Uterus (tissue), 4 donors: ENCODE data around the gene ZNF469. TPM values are rescaled to one million over a fixed set of nuclear protein-coding genes. Genes with fewer than 3 reads are reported as not detected.

ENCODE experiments used
- DNase-seq, 2 donors: peaks; one replicate each; pipeline ENCODE4 v3.0.0-alpha.2; 2019 to 2020
- H3K27ac ChIP-seq, 2 donors: fragments of 200-600 bp; sonication (generic); 1 replicate in 1 of 2; 2 replicates in 1 of 2; pipeline ENCODE4 v1.5.1; 2016 to 2018
- H3K27me3 ChIP-seq, 2 donors: fragments of 200-600 bp; sonication (generic); one replicate each; pipeline ENCODE4 v1.5.1; 2018 to 2019; ENCODE audit warnings: control low read depth in 1 of 2
- H3K36me3 ChIP-seq, 2 donors: fragments of 200-600 bp; sonication (generic); one replicate each; pipeline ENCODE4 v1.5.1; 2019; ENCODE audit warnings: control low read depth in 1 of 2
- H3K4me1 ChIP-seq, 2 donors: fragments of 200-600 bp; sonication (generic); one replicate each; pipeline ENCODE4 v1.5.1; 2018 to 2019; ENCODE audit warnings: control low read depth in 1 of 2
- H3K4me3 ChIP-seq, 2 donors: fragments of 200-600 bp; sonication (generic); 1 replicate in 1 of 2; 2 replicates in 1 of 2; pipeline ENCODE4 v1.5.1; 2018 to 2019; ENCODE audit warnings: mild to moderate bottlenecking in 1 of 2
- H3K9me3 ChIP-seq, 2 donors: fragments of 200-600 bp; sonication (generic); one replicate each; pipeline ENCODE4 v1.5.1; 2019; ENCODE audit warnings: control low read depth in 1 of 2
- POLR2A ChIP-seq, 2 donors: fragments of 450-650 bp; IDR thresholded peaks; one replicate each; pipeline ENCODE4 v1.6.1; 2016; ENCODE audit warnings: antibody characterized with exemption in 2 of 2, mild to moderate bottlenecking in 1 of 2, moderate library complexity in 1 of 2
- intact Hi-C: fragments of 100-400 bp; cut with DNase I; formaldehyde crosslinking; loops from one replicate; pipeline ENCODE4 v1.15.1; 2023; ENCODE audit warnings: low total_unique reads
- total RNA-seq, 4 donors: library from RNA; depleted of rRNA in 3 of 4; stranded (reverse); fragments of >200 nt in 3 of 4; gene quantifications; one replicate each; pipeline versions ENCODE4 v1.1.0 to v1.2.4, GENCODE V29; 2014 to 2023
- TF ChIP-seq, protein P1 (sequence below), 4 experiments: fragments of 200-600 bp in 2 of 4; fragments of 450-650 bp in 2 of 4; sonication (generic) in 2 of 4; IDR thresholded peaks; one replicate each; pipeline ENCODE4 v1.5.1; 2016 to 2019; ENCODE audit warnings: antibody characterized with exemption in 4 of 4, mild to moderate bottlenecking in 2 of 4, moderate library complexity in 1 of 4
- donor health status: DM: yes; HTN: yes; CAD: no.

ZNF469 gene
- total RNA-seq, 4 donors from 2014 or later, result 0.51 to 7.9 (median 2.8) TPM; not detected in 1

DNA sequence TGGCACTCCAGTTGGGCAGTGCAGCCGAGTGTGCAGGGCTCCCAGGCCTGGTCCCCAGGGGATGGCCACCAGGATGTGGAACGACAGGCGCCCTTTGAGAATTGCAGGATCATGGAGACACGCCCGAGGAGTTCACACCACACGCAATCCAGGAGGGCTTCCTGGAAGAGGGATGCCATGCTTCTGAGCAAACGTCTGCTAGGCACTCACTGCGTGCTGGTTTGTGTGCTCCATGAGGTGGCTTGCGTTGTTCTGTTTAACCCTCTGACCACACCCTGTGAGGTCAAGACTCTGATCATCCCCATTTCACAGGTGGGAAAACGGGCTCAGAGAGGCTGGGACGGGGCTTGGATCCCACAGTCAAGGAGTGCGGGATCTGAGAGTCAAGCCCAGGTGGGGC, 37.7 kb downstream of the ZNF469 start:
- Histone ChIP-seq H3K9me3 (no peaks in the 10 kb centered on the region), H3K36me3 (no peaks in the 10 kb centered on the region), H3K27ac (no peak overlapping the region), H3K27me3 (no peaks in the 10 kb centered on the region), H3K4me3 (no peak overlapping the region), H3K4me1 (no peaks in the 10 kb centered on the region)
- TF ChIP-seq POLR2A (IDR thresholded peaks at IDR 0.05), result no peak
- intact Hi-C loops, result no loop called here
- DNase-seq, result no peak

DNA sequence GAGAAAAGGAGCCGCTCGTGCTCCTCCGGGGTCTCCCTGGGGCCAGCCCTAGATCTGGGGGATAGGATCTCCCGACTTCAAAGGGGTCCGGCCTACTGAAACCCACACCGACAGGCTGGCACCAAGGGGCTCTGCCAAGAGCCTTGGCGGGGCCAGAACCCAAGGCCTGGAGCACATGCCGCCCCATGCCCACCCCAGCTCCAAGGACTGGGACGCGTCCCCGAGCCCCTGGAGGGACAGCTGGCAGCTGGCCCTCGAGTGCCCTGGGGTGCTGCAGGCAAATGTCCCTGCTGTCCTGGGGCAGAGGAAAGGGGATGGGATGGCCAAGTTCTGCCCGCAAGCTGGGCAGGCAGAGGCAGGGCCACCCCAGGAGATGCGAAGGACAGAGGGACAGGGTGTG, 38.5 kb downstream of the ZNF469 start:
- Histone ChIP-seq H3K9me3 (no peaks in the 10 kb centered on the region), H3K27me3 (no peaks in the 10 kb centered on the region), H3K27ac (no peak overlapping the region), H3K36me3 (no peaks in the 10 kb centered on the region), H3K4me3 (no peak overlapping the region), H3K4me1 (no peaks in the 10 kb centered on the region)
- intact Hi-C loops, result no loop called here
- DNase-seq, result no peak
- TF ChIP-seq, protein P1, sequence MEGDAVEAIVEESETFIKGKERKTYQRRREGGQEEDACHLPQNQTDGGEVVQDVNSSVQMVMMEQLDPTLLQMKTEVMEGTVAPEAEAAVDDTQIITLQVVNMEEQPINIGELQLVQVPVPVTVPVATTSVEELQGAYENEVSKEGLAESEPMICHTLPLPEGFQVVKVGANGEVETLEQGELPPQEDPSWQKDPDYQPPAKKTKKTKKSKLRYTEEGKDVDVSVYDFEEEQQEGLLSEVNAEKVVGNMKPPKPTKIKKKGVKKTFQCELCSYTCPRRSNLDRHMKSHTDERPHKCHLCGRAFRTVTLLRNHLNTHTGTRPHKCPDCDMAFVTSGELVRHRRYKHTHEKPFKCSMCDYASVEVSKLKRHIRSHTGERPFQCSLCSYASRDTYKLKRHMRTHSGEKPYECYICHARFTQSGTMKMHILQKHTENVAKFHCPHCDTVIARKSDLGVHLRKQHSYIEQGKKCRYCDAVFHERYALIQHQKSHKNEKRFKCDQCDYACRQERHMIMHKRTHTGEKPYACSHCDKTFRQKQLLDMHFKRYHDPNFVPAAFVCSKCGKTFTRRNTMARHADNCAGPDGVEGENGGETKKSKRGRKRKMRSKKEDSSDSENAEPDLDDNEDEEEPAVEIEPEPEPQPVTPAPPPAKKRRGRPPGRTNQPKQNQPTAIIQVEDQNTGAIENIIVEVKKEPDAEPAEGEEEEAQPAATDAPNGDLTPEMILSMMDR (IDR thresholded peaks at IDR 0.05), result no peak
- no peak for TF ChIP-seq POLR2A (IDR thresholded peaks at IDR 0.05)

DNA sequence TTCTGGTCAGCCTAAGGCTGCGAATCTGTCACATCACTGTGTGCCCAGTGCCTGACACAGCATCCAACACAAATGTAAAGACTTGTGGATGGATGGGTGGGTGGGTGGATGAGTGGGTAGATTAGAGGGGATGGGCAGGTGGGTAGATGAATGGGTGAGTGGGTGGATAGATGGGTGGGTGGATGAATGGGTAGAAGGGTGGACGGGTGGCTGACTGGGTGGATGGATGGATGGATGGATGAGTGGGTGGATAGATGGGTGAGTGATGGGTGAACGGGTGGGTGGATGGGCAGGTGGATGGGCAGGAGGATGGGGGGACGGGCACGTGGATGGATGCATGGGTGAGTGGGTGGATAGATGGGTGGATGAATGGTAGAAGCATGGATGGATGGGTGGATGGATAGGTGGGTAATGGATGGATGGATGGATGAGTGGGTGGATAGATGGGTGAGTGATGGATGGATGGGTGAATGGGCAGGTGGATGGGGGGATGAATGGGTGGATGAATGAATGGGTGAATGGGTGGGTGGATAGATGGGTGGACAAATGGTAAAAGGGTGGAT, 39.2 kb downstream of the ZNF469 start:
- intact Hi-C loops, result no loop called here
- H3K27me3 ChIP-seq, result no peaks in the 10 kb centered on the region
- no peak for DNase-seq
- H3K9me3 ChIP-seq, result no peaks in the 10 kb centered on the region
- no peak overlapping the region for H3K27ac ChIP-seq
- no peak overlapping the region for H3K4me3 ChIP-seq
- TF ChIP-seq, protein P1 (IDR thresholded peaks at IDR 0.05), result no peak
- TF ChIP-seq POLR2A (IDR thresholded peaks at IDR 0.05), result no peak
- no peaks in the 10 kb centered on the region for H3K36me3 ChIP-seq
- H3K4me1 ChIP-seq, result no peaks in the 10 kb centered on the region

DNA sequence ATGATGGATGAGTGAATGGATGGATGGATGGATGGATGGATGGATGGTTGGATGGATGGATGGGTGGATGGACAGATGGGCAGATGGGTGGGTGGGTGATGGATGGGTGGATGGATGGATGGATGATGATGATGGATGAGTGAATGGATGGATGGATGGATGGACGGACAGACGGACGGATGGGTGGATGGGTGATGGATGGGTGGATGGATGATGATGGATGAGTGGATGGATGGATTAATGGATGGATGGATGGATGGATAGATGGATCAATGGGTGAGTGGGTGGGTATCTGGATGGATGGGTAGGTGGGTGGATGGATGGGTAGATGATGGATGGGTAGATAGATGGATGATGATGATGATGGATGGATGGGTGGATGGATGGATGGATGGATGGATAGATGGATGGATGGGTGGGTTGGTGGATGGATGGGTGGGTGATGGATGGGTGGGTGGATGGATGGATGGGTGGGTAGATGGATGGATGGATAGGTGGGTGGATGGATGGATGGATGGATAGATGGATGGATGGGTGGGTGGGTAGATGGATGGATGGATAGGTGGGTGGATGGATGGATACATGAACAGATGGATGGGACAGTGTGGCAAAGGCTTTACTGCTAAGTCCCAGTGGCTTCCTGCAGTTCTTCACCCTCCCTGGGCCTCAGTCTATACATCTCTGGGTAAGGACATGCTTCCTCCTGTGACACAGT, 40.1 kb downstream of the ZNF469 start:
- H3K4me1 ChIP-seq, result no peaks in the 10 kb centered on the region
- no peak overlapping the region for H3K4me3 ChIP-seq
- no peak for TF ChIP-seq POLR2A (IDR thresholded peaks at IDR 0.05)
- TF ChIP-seq, protein P1 (IDR thresholded peaks at IDR 0.05), result no peak
- DNase-seq, result no peak
- intact Hi-C loops, result no loop called here
- H3K36me3 ChIP-seq, result no peaks in the 10 kb centered on the region
- H3K27me3 ChIP-seq, result no peaks in the 10 kb centered on the region
- H3K9me3 ChIP-seq, result no peaks in the 10 kb centered on the region
- H3K27ac ChIP-seq, result no peak overlapping the region

DNA sequence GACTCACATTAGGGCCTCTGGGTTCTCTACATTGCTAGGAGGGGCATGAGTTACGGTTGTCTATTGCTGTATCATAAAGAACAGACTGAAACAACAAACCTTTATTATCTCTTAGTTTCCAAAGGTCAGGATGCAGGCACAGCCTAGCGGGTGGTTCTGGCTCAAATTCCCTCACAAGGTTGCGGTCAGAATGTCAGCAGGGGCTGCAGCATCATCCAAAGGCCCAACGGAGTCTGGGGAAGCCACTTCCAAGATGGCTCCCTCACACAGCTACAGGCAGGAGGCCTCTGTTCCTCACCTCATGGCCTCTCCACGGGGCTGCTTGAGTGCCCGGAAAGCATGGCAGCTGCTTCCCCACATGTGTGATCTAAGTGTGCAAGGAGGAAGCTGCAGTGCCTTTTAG, 40.7 kb downstream of the ZNF469 start:
- intact Hi-C loops, result no loop called here
- no peak overlapping the region for H3K4me3 ChIP-seq
- H3K27ac ChIP-seq, result no peak overlapping the region
- H3K9me3 ChIP-seq, result no peaks in the 10 kb centered on the region
- no peak for DNase-seq
- no peak for TF ChIP-seq POLR2A (IDR thresholded peaks at IDR 0.05)
- TF ChIP-seq, protein P1 (IDR thresholded peaks at IDR 0.05), result no peak
- H3K27me3 ChIP-seq, result no peaks in the 10 kb centered on the region
- no peaks in the 10 kb centered on the region for H3K4me1 ChIP-seq
- H3K36me3 ChIP-seq, result no peaks in the 10 kb centered on the region
